Heart left ventricle (tissue), 13 donors: ENCODE measurements around the gene FETUB.

Source experiments
- POLR2A ChIP-seq, 2 donors: fragments of 450-650 bp; IDR thresholded peaks; one replicate each; pipeline ENCODE4 v1.6.1; 2017; ENCODE audit warnings: antibody characterized with exemption in 2 of 2, mild to moderate bottlenecking in 2 of 2, moderate library complexity in 2 of 2
- TF ChIP-seq, protein P1 (sequence below), 12 donors: fragments of 200-600 bp; sonication (generic) in 4 of 12; IDR thresholded peaks; one replicate each; pipeline versions ENCODE4 v1.5.0 to v1.8.0; 2018 to 2022; ENCODE audit warnings: antibody characterized with exemption in 12 of 12, mild to moderate bottlenecking in 5 of 12
- donor health status: ischemic (EF 13 %, LVEDD 7.1; RV severe dilation, severe dysfunction).
- donor health status: DM: no; HTN: yes; CAD: no.
- donor health status: DM: no; HTN: no; CAD: no.
- donor health status: ischemic (EF 25% LVEDD 6.9; RV normal size, moderate dysfunction).
- donor health status: ischemic (EF 25% LVEDD 5.7; RV mildly dilated, moderate dysfunction).
- donor health status: ischemic (EF 35%, LVEDD 5.7; RV mildly dilated, moderate dysfunction).
- donor health status: nonischemic (EF 11% LVEDD 7.7; RV severe dilation, severe dysfunction).
- donor health status: DM: yes; HTN: yes; CAD: no.
- donor health status: PGD.
- donor health status: ischemic (EF 29% LVEDD 5.4; RV normal size, mild dysfunction).
- donor health status: nonischemic (EF 23%, LVEDD 6.1; RV moderate dilation, normal function).

DNA sequence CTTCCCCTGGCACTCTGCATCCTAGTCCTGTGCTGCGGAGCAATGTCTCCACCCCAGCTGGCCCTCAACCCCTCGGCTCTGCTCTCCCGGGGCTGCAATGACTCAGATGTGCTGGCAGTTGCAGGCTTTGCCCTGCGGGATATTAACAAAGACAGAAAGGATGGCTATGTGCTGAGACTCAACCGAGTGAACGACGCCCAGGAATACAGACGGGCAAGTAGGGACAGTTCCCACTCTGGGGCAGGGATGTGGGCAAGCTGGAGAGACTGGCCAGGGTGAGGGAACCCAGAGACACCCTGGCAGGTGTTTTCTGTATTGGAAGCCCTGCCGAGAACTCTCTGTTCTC is 247 bp downstream of the FETUB start:
- TF ChIP-seq, protein P1, sequence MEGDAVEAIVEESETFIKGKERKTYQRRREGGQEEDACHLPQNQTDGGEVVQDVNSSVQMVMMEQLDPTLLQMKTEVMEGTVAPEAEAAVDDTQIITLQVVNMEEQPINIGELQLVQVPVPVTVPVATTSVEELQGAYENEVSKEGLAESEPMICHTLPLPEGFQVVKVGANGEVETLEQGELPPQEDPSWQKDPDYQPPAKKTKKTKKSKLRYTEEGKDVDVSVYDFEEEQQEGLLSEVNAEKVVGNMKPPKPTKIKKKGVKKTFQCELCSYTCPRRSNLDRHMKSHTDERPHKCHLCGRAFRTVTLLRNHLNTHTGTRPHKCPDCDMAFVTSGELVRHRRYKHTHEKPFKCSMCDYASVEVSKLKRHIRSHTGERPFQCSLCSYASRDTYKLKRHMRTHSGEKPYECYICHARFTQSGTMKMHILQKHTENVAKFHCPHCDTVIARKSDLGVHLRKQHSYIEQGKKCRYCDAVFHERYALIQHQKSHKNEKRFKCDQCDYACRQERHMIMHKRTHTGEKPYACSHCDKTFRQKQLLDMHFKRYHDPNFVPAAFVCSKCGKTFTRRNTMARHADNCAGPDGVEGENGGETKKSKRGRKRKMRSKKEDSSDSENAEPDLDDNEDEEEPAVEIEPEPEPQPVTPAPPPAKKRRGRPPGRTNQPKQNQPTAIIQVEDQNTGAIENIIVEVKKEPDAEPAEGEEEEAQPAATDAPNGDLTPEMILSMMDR (IDR thresholded peaks at IDR 0.05): no peak
- TF ChIP-seq POLR2A (IDR thresholded peaks at IDR 0.05): no peak
